Measurements from ENCODE around the gene E2F1.

- TF ChIP-seq CTCF (IDR thresholded peaks at IDR 0.05; ENCODE audit: low read length) (no peak), EZH2 (optimal IDR thresholded peaks at IDR 0.05; ENCODE audit: low read depth, low read length) (no peak), EZH2phosphoT487 (IDR thresholded peaks at IDR 0.05; ENCODE audit: low read length) (no peak)
Observed at GRCh38 chr20:33707668-33708067, 21.5 kb upstream of the E2F1 start.
